Natural killer cell treated with Interleukin-12 subunit alpha and Interleukin-12 subunit beta and Interleukin-15 and Interleukin-18, amount 100 ng/mL, for 72 hours (primary cell): Measurements from ENCODE around the gene PCDHGA10. TPM values are rescaled to one million over a fixed set of nuclear protein-coding genes. Genes with fewer than 3 reads are reported as not detected.
A peak's percentile ranks its signal among the peaks of the same experiment; 100 is the strongest.
"Not testable (repeated sequence)": the region's sequence is repeated elsewhere in the genome, so short reads cannot be mapped to it uniquely, and the experiment has no call there.

Experiments
- ATAC-seq, 2 donors: fragments of 150-1000 bp; cut with Tn5 transposase in 1 of 2; sonication (Bioruptor Pico), chemical (Tn5 transposase) in 1 of 2; 2 replicates each; pipeline ENCODE4 v1.10.0; 2021
- DNase-seq: peaks from one replicate; pipeline ENCODE4 v3.0.0; 2022; ENCODE audit warnings: low spot score
- H3K27ac Mint-ChIP-seq, 2 donors: 1 replicate in 1 of 2; 2 replicates in 1 of 2; pipeline ENCODE4 v1.8.0; 2022; ENCODE audit warnings: mixed read lengths in 2 of 2, mild to moderate bottlenecking in 1 of 2, moderate library complexity in 1 of 2
- H3K27me3 Mint-ChIP-seq, 2 donors: 1 replicate in 1 of 2; 2 replicates in 1 of 2; pipeline ENCODE4 v1.8.0; 2022; ENCODE audit warnings: mixed read lengths in 2 of 2
- H3K36me3 Mint-ChIP-seq: one replicate; pipeline ENCODE4 v1.8.0; 2022; ENCODE audit warnings: mixed read lengths
- H3K4me1 Mint-ChIP-seq, 2 donors: 1 replicate in 1 of 2; 2 replicates in 1 of 2; pipeline ENCODE4 v1.8.0; 2022; ENCODE audit warnings: low read depth in 2 of 2, mixed read lengths in 2 of 2, mild to moderate bottlenecking in 1 of 2
- H3K4me3 Mint-ChIP-seq: one replicate; pipeline ENCODE4 v1.8.0; 2022; ENCODE audit warnings: mixed read lengths
- H3K9me3 Mint-ChIP-seq: 2 replicates; pipeline ENCODE4 v1.8.0; 2022; ENCODE audit warnings: mixed read lengths
- total RNA-seq, 2 donors: library from RNA; stranded (reverse); gene quantifications; one replicate each; pipeline ENCODE4 v1.2.3, GENCODE V29; 2022

The PCDHGA10 gene
- total RNA-seq, 2 donors from 2014 or later = 0.67 to 1.2 TPM

- Mint-ChIP-seq H3K9me3 (peaks cover 7% of the 10 kb centered on the region), H3K27me3 (peaks cover 36 to 61% of the 10 kb centered on the region in 2 donors), H3K4me1 (peaks cover 6 to 23% of the 10 kb centered on the region in 2 donors), H3K36me3 (peaks cover 20% of the 10 kb centered on the region), H3K27ac (no peak overlapping the region), H3K4me3 (peak overlapping the region; percentile 79)
- DNase-seq (no peak), ATAC-seq (no peak)
These were observed 8.7 kb downstream of the PCDHGA10 start for GRCh38 chr5:141421489-141421855.

- H3K4me3 Mint-ChIP-seq = peak overlapping the region; percentile 18
- H3K27me3 Mint-ChIP-seq = peaks cover 38 to 58% of the 10 kb centered on the region in 2 donors
- ATAC-seq = no peak
- peaks cover 5 to 21% of the 10 kb centered on the region in 2 donors for H3K4me1 Mint-ChIP-seq
- H3K36me3 Mint-ChIP-seq = peaks cover 18% of the 10 kb centered on the region
- no peak overlapping the region for H3K27ac Mint-ChIP-seq
- H3K9me3 Mint-ChIP-seq = peaks cover 7% of the 10 kb centered on the region
- no peak for DNase-seq
These were observed 10.0 kb downstream of the PCDHGA10 start for GRCh38 chr5:141422742-141423291.

GRCh38 chr5:141427783-141428426 is 15.1 kb downstream of the PCDHGA10 start:
- Mint-ChIP-seq H3K9me3 (no peaks in the 10 kb centered on the region), H3K27me3 (peaks cover 38 to 48% of the 10 kb centered on the region in 2 donors), H3K4me1 (peaks cover 7 to 14% of the 10 kb centered on the region in 2 donors)

GRCh38 chr5:141430332-141431113 is 17.7 kb downstream of the PCDHGA10 start, which contains the start of gene PCDHGA12:
Gene PCDHGA12, plus strand, starts transcription at chr5:141430507. Its CDS starts 253 bp downstream, at chr5:141430760.
- Mint-ChIP-seq H3K36me3 (peaks cover 27% of the 10 kb centered on the region), H3K4me1 (peaks cover 7 to 14% of the 10 kb centered on the region in 2 donors), H3K4me3 (peak within 1 kb of the TSS; percentile 90), H3K27me3 (peaks cover 43% of the 10 kb centered on the region in 2 donors), H3K27ac (peak within 1 kb of the TSS; percentile 22 to 61), H3K9me3 (peaks cover 2% of the 10 kb centered on the region)
- ATAC-seq (peak in 1 of 2 donors; percentile 66), DNase-seq (no peak)

More at GRCh38 chr5:141427783-141428426, 15.1 kb downstream of the PCDHGA10 start:
- Mint-ChIP-seq H3K4me3 (no peak overlapping the region), H3K27ac (no peak overlapping the region), H3K36me3 (peaks cover 29% of the 10 kb centered on the region)
- peak in 1 of 2 donors; percentile 31 for ATAC-seq
- no peak for DNase-seq

- peaks cover 43% of the 10 kb centered on the region in 2 donors for H3K27me3 Mint-ChIP-seq
- ATAC-seq (peak in 1 of 2 donors; percentile 48), DNase-seq (no peak)
- H3K27ac Mint-ChIP-seq = peak overlapping the region in 1 of 2 donors; percentile 22
- peaks cover 27% of the 10 kb centered on the region for H3K36me3 Mint-ChIP-seq
- peaks cover 7 to 14% of the 10 kb centered on the region in 2 donors for H3K4me1 Mint-ChIP-seq
- H3K9me3 Mint-ChIP-seq = peaks cover 2% of the 10 kb centered on the region
- peak overlapping the region; percentile 90 for H3K4me3 Mint-ChIP-seq
These were observed 18.5 kb downstream of the PCDHGA10 start for GRCh38 chr5:141431286-141431685.

GRCh38 chr5:141432308-141432707 is 19.5 kb downstream of the PCDHGA10 start:
- H3K9me3 Mint-ChIP-seq, H3K27ac Mint-ChIP-seq, DNase-seq, ATAC-seq: not testable (repeated sequence)
- H3K4me3 Mint-ChIP-seq = peak overlapping the region; percentile 90
- H3K4me1 Mint-ChIP-seq = peaks cover 7 to 14% of the 10 kb centered on the region in 2 donors
- peaks cover 37 to 43% of the 10 kb centered on the region in 2 donors for H3K27me3 Mint-ChIP-seq
- peaks cover 27% of the 10 kb centered on the region for H3K36me3 Mint-ChIP-seq

- H3K27ac Mint-ChIP-seq, ATAC-seq, H3K9me3 Mint-ChIP-seq, H3K4me3 Mint-ChIP-seq, DNase-seq: not testable (repeated sequence)
- Mint-ChIP-seq H3K27me3 (peaks cover 37 to 43% of the 10 kb centered on the region in 2 donors), H3K36me3 (peaks cover 27% of the 10 kb centered on the region), H3K4me1 (peaks cover 7 to 14% of the 10 kb centered on the region in 2 donors)
These were observed 19.9 kb downstream of the PCDHGA10 start for GRCh38 chr5:141432726-141433125.

- no peak overlapping the region for H3K27ac Mint-ChIP-seq
These were observed 21.2 kb downstream of the PCDHGA10 start for GRCh38 chr5:141434006-141434405.

GRCh38 chr5:141437221-141437620 is 24.4 kb downstream of the PCDHGA10 start:
- Mint-ChIP-seq H3K9me3 (peaks cover 5% of the 10 kb centered on the region), H3K27me3 (peaks cover 19 to 20% of the 10 kb centered on the region in 2 donors), H3K4me1 (peaks cover 0 to 2% of the 10 kb centered on the region in 2 donors), H3K27ac (no peak overlapping the region), H3K36me3 (peaks cover 7% of the 10 kb centered on the region), H3K4me3 (no peak overlapping the region)
- DNase-seq (no peak), ATAC-seq (no peak)

More at GRCh38 chr5:141434006-141434405, 21.2 kb downstream of the PCDHGA10 start:
- ATAC-seq (no peak), DNase-seq (no peak)
- Mint-ChIP-seq H3K4me1 (peaks cover 7 to 14% of the 10 kb centered on the region in 2 donors), H3K9me3 (peaks cover 2% of the 10 kb centered on the region), H3K27me3 (peaks cover 32 to 38% of the 10 kb centered on the region in 2 donors), H3K36me3 (peaks cover 27% of the 10 kb centered on the region), H3K4me3 (no peak overlapping the region)

- peaks cover 3% of the 10 kb centered on the region for H3K9me3 Mint-ChIP-seq
- H3K4me1 Mint-ChIP-seq = peaks cover 0 to 3% of the 10 kb centered on the region in 2 donors
- H3K27me3 Mint-ChIP-seq = peaks cover 12 to 17% of the 10 kb centered on the region in 2 donors
- no peaks in the 10 kb centered on the region for H3K36me3 Mint-ChIP-seq
- no peak for ATAC-seq
- no peak for DNase-seq
- no peak overlapping the region for H3K27ac Mint-ChIP-seq
- no peak overlapping the region for H3K4me3 Mint-ChIP-seq
These were observed 26.8 kb downstream of the PCDHGA10 start for GRCh38 chr5:141439411-141440141.

- Mint-ChIP-seq H3K27me3 (peaks cover 12 to 23% of the 10 kb centered on the region in 2 donors), H3K27ac (no peak overlapping the region), H3K4me1 (peaks cover 0 to 3% of the 10 kb centered on the region in 2 donors), H3K4me3 (no peak overlapping the region), H3K36me3 (no peaks in the 10 kb centered on the region), H3K9me3 (peaks cover 3% of the 10 kb centered on the region)
- DNase-seq (no peak), ATAC-seq (no peak)
These were observed 27.6 kb downstream of the PCDHGA10 start for GRCh38 chr5:141440341-141440740.

GRCh38 chr5:141441571-141442170 is 28.9 kb downstream of the PCDHGA10 start:
- peak in 1 of 2 donors; percentile 24 for ATAC-seq
- Mint-ChIP-seq H3K27ac (no peak overlapping the region), H3K4me1 (peaks cover 0 to 3% of the 10 kb centered on the region in 2 donors), H3K4me3 (no peak overlapping the region), H3K27me3 (peaks cover 14 to 32% of the 10 kb centered on the region in 2 donors), H3K36me3 (no peaks in the 10 kb centered on the region), H3K9me3 (peaks cover 3% of the 10 kb centered on the region)
- DNase-seq = no peak

GRCh38 chr5:141465351-141465750 is 52.6 kb downstream of the PCDHGA10 start:
- H3K4me1 Mint-ChIP-seq = no peaks in the 10 kb centered on the region
- no peaks in the 10 kb centered on the region for H3K36me3 Mint-ChIP-seq
- ATAC-seq (no peak), DNase-seq (no peak)
- H3K4me3 Mint-ChIP-seq = no peak overlapping the region
- H3K27me3 Mint-ChIP-seq = peaks cover 5 to 13% of the 10 kb centered on the region in 2 donors
- no peak overlapping the region for H3K27ac Mint-ChIP-seq
- H3K9me3 Mint-ChIP-seq = no peaks in the 10 kb centered on the region
